Activated T-cell treated with anti-CD3 and anti-CD28 coated beads, Interleukin-2, amount 50 U/mL, for 4 hours (primary cell): ENCODE measurements around the gene GRK6. TPM values are rescaled to one million over a fixed set of nuclear protein-coding genes. Genes with fewer than 3 reads are reported as not detected.
"Not testable (repeated sequence)": the region's sequence is repeated elsewhere in the genome, so short reads cannot be mapped to it uniquely, and the experiment has no call there.

Experiments
- ATAC-seq, 2 donors: fragments of 200-7000 bp; cut with Tn5 transposase; one replicate each; pipeline ENCODE4 v1.10.0; 2021
- DNase-seq: peaks from one replicate; pipeline ENCODE4 v3.0.0-alpha.2; 2020
- H3K27me3 Mint-ChIP-seq: one replicate; pipeline ENCODE4 v1.8.0; 2021; ENCODE audit warnings: low read depth, mixed read lengths
- H3K36me3 Mint-ChIP-seq: one replicate; pipeline ENCODE4 v1.8.0; 2022; ENCODE audit warnings: mixed read lengths; ENCODE audit not compliant: insufficient read depth
- H3K4me1 Mint-ChIP-seq: one replicate; pipeline ENCODE4 v1.8.0; 2021; ENCODE audit warnings: low read depth, mixed read lengths
- H3K4me3 Mint-ChIP-seq: one replicate; pipeline ENCODE4 v1.8.0; 2021; ENCODE audit warnings: mild to moderate bottlenecking, moderate library complexity, mixed read lengths
- H3K9me3 Mint-ChIP-seq: one replicate; pipeline ENCODE4 v1.8.0; 2021; ENCODE audit warnings: mixed read lengths
- total RNA-seq, 3 donors: library from RNA; stranded (reverse); gene quantifications; one replicate each; pipeline ENCODE4 v1.2.1, GENCODE V29; 2021

GRK6 gene
- total RNA-seq, 3 donors from 2014 or later = 140 to 163 (median 158) TPM

DNA sequence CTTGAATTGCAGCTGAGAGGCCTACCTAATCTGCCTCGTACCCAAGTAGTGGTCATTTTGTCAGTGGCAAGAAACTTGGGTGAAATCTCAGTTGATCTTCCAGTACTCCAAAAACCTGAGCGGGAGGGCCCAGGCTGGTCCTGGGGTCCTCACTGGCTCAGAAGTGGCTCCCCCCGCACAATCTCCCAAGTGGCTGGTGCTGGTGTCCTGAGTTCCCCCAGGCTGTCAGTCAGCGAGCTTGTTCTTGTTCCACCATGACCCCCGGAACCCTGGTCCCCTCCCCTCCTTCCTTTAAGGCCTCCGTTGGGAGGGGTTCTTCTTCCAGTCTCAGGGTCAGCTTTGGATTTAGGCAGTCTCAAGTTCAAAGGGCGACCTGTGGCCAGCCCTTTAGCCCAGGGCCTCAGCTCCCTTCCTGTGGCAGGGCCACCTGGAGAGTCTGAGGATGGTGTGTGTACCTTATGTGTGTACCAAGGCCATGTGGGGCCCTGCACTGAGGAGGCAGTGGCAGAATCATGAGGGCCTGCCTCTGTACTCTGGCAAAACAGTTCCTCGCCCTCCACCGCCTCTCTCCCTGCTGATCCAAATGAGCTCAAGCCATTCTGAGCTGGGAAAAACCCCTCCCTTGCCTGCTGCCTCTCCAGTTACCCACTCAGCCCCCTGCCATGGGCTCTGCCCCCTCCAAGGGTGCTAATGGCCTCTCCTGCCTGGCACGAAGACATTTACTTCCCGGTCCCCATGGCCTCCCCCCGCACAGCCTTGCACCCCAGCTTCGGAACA is 51.4 kb downstream of the GRK6 start:
- Mint-ChIP-seq H3K9me3 (no peaks in the 10 kb centered on the region), H3K27me3 (peaks cover 5% of the 10 kb centered on the region), H3K4me3 (no peak overlapping the region), H3K36me3 (no peaks in the 10 kb centered on the region), H3K4me1 (peaks cover 32% of the 10 kb centered on the region)
- DNase-seq = no peak
- ATAC-seq = no peak

DNA sequence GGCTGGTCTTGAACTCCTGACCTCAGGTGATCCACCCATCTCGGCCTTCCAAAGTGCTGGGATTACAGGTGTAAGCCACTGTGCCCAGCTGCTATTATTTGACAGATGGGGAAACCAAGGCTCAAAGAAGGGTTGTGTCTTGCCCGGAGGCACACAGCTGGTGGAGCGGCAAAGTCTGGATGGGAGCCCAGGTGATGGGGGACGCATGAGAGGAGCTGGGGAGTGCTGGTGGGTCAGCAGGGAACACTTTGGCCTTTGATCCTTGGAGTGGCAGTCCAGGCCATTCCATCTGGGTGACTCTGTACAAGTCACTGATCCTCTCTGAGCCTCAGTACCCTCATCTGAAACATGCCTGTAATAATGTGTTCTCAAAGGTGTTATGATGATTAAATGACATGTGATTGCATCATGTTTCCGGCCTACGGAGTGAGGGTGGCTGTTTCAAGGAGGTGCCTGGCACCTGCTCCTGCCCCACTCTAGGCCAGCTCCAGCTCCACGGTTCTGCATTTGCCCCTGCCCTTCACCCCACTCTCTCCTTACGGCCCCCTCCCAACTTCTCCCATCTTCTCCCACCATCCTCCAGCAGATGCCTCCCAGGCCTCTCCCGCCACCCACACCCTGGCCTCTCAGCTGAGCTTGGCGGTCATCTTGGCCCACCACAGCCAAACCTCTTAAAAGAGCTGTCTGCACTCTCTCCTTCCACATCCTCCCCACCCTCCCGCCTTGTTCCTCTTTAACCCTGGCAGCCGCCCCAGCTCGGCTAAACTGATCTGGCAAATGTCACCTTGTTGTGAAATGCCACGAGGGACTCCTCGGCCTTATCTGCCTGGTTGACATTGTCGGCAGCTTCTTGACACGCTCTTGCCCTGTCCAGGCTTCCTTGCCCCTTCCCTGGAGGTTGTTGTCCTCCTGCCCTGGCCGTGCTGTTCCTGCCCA is 52.5 kb downstream of the GRK6 start:
- Mint-ChIP-seq H3K27me3 (peaks cover 3% of the 10 kb centered on the region), H3K4me3 (no peak overlapping the region), H3K9me3 (no peaks in the 10 kb centered on the region)

GRCh38 chr5:177479774-177480173 is 53.3 kb downstream of the GRK6 start:
- Mint-ChIP-seq H3K4me1 (peaks cover 27% of the 10 kb centered on the region), H3K27me3 (no peaks in the 10 kb centered on the region), H3K36me3 (no peaks in the 10 kb centered on the region), H3K9me3 (no peaks in the 10 kb centered on the region), H3K4me3 (no peak overlapping the region)
- no peak for DNase-seq
- ATAC-seq = no peak

More for the DNA sequence above, 52.5 kb downstream of the GRK6 start:
- peak; percentile 38 for DNase-seq
- peaks cover 30% of the 10 kb centered on the region for H3K4me1 Mint-ChIP-seq
- ATAC-seq = peak; percentile 73 to 80
- H3K36me3 Mint-ChIP-seq = no peaks in the 10 kb centered on the region

DNA sequence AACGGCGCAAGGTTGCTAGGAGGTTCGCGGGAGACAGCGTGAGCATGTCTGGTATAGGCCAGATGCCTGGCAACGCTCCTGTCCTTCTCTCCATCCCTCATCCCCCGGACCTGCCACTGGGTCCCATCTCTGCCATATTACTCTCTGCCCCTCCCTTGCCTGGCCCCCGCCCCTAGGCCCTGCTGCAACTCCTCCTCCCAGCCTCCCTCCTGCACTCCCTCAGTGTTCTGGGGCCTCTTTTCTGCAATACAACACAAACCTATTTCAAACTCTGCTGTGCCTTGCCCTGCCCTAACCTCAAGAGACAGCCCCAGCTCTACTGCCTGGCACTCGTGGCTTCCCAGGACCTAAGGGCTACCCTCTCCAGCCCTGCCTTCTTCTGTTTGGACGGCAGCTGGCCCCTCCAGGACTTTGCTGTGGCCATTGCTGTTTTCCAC is 55.9 kb downstream of the GRK6 start:
- H3K9me3 Mint-ChIP-seq = no peaks in the 10 kb centered on the region
- no peak overlapping the region for H3K4me3 Mint-ChIP-seq
- DNase-seq (no peak), ATAC-seq (no peak)
- no peaks in the 10 kb centered on the region for H3K36me3 Mint-ChIP-seq
- peaks cover 14% of the 10 kb centered on the region for H3K4me1 Mint-ChIP-seq
- no peaks in the 10 kb centered on the region for H3K27me3 Mint-ChIP-seq

GRCh38 chr5:177483042-177483441 is 56.6 kb downstream of the GRK6 start:
- H3K4me3 Mint-ChIP-seq = no peak overlapping the region
- no peak for ATAC-seq
- peaks cover 14% of the 10 kb centered on the region for H3K4me1 Mint-ChIP-seq
- H3K9me3 Mint-ChIP-seq = no peaks in the 10 kb centered on the region
- no peaks in the 10 kb centered on the region for H3K36me3 Mint-ChIP-seq
- no peak for DNase-seq
- H3K27me3 Mint-ChIP-seq = no peaks in the 10 kb centered on the region

DNA sequence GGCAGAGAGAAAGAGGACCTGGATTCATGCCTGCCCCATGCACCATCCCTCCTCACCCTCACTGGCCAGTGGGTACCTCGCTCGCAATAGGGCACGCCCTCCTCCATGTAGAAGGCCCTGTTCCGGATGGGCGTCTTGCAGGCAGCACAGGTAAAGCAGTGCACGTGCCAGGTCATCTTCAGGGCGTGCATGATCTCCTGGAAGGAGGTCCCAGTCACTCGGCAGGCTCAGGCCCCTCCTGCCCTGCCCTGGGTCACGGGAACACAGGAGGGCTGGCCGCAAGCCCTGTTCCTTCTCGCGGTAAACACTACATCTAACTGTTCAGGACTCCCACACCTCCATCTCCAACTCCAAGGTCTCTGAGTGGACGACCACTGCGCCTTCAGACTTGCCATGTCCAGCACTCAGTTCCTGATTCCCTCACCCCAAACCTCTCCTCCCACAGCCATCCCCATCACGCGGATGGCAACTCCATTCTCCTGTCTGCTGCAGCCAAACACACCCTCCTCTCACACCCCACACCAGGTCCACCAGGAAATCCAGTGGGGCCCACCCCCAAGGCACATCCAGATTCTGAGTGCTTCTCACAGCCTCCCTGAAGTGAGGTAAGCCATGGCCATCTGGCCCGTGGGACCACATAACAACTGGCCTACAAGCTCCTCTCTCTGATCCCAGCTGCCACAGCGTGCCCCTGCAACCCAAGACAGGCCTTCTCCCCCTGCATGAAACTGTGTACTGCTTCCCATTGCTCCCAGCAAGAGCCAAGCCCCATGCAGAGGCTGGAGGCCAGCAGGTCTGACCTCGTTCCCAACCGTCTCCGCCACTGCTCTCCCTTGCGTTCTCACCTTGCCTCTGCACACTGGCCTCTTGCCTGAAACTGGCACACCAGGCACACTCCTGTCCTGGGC is 57.8 kb downstream of the GRK6 start:
- DNase-seq = no peak
- Mint-ChIP-seq H3K27me3 (no peaks in the 10 kb centered on the region), H3K36me3 (peaks cover 1% of the 10 kb centered on the region), H3K9me3 (no peaks in the 10 kb centered on the region), H3K4me3 (no peak overlapping the region), H3K4me1 (peaks cover 6% of the 10 kb centered on the region)
- ATAC-seq = no peak

DNA sequence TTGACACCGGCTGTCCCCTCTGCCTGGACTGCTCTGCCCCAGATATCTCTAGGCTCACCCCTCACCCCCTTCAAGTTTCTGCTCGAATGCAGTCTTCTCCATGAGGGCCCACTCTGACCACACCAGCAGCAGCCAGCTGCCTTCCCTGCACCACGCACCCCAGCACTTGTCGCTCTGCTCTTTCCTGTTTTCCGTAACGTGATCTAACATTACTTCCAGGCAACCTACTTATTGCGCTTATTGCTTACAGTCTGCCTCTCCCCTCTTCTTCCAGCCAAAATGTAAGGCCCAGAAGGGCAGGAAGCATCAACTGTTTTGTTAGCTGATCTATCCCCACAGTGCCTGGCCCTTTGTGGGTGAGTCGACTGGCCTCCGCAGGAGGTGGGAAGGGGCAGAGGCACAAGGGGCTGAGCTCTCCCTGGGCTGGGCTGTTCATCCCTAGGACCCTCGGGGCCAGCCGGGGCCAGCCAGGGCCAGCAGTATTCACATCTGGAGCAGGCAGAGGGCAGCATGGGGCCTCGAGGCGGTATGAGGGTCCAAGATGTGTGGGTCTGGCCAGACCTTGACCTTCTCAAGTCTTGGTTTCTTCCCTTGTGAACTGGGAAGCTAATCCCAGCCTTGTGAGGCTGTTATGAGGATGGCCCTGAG is 58.5 kb downstream of the GRK6 start:
- ATAC-seq = no peak
- Mint-ChIP-seq H3K9me3 (no peaks in the 10 kb centered on the region), H3K36me3 (peaks cover 1% of the 10 kb centered on the region), H3K27me3 (no peaks in the 10 kb centered on the region), H3K4me1 (peaks cover under 1% of the 10 kb centered on the region), H3K4me3 (no peak overlapping the region)
- DNase-seq = no peak

DNA sequence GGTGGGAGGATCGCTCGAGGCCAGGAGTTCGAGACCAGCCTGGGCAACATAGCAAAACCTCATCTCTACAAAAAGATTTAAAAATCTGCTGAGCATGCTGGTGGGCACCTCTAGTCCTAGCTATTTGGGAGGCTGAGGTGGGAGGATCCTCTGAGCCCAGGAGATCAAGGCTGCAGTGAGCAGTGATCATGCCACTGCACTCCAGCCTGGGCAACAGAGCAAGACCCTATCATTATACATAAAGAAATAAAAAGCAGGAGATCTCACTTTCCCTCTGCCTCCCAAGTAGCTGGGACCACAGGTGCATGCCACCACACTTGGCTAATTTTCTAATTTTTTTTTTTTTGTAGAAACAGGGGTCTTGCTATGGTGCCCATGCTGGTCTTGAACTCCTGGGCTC is 59.3 kb downstream of the GRK6 start:
- H3K36me3 Mint-ChIP-seq, H3K4me1 Mint-ChIP-seq, ATAC-seq, DNase-seq, H3K27me3 Mint-ChIP-seq, H3K9me3 Mint-ChIP-seq, H3K4me3 Mint-ChIP-seq: not testable (repeated sequence)

GRCh38 chr5:177486256-177486655 is 59.8 kb downstream of the GRK6 start:
- no peak overlapping the region for H3K4me3 Mint-ChIP-seq
- H3K27me3 Mint-ChIP-seq = no peaks in the 10 kb centered on the region

GRCh38 chr5:177487144-177487543 is 60.7 kb downstream of the GRK6 start:
- Mint-ChIP-seq H3K36me3 (peaks cover 1% of the 10 kb centered on the region), H3K27me3 (no peaks in the 10 kb centered on the region), H3K4me3 (no peak overlapping the region), H3K9me3 (no peaks in the 10 kb centered on the region), H3K4me1 (no peaks in the 10 kb centered on the region)
- no peak for DNase-seq
- no peak for ATAC-seq

More at GRCh38 chr5:177486256-177486655, 59.8 kb downstream of the GRK6 start:
- H3K9me3 Mint-ChIP-seq = no peaks in the 10 kb centered on the region
- peaks cover 1% of the 10 kb centered on the region for H3K36me3 Mint-ChIP-seq
- DNase-seq (no peak), ATAC-seq (no peak)
- no peaks in the 10 kb centered on the region for H3K4me1 Mint-ChIP-seq

GRCh38 chr5:177487975-177488374 is 61.5 kb downstream of the GRK6 start:
- ATAC-seq = no peak
- no peaks in the 10 kb centered on the region for H3K27me3 Mint-ChIP-seq

DNA sequence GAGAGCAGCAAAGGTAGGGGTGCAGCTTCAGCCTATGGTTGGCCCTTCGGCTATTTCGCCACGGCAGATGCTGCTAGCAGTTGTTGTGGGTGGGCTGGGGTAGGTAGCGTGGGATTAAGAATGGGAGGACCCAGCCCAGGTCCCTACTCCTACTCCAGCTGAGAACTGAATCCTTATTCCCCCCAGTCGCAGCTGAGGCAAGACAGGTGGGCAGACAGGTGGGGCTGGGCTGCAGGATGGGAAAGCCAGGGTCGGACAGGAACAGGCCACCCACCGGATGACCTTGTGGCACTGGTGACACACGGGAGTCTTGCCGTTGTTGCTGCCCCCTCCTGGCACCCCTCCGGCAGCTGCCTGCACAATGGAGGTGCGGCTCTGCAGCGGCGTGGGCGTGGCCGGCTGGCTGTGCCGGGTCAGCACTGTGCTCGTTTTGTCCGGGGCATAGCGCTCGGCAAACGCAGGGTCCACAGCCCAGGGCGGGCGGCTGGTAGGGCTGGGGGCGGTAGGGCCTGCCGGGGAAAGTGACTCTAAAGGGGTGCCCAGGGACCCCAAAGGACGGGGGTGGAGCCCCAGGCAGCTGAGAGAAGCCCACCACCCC is 62.7 kb downstream of the GRK6 start:
- ATAC-seq = no peak
- no peaks in the 10 kb centered on the region for H3K27me3 Mint-ChIP-seq
- H3K4me1 Mint-ChIP-seq = peaks cover 4% of the 10 kb centered on the region

More at GRCh38 chr5:177487975-177488374, 61.5 kb downstream of the GRK6 start:
- no peak overlapping the region for H3K4me3 Mint-ChIP-seq
- DNase-seq = no peak
- H3K36me3 Mint-ChIP-seq = peaks cover 4% of the 10 kb centered on the region
- H3K9me3 Mint-ChIP-seq = no peaks in the 10 kb centered on the region
- no peaks in the 10 kb centered on the region for H3K4me1 Mint-ChIP-seq

DNA sequence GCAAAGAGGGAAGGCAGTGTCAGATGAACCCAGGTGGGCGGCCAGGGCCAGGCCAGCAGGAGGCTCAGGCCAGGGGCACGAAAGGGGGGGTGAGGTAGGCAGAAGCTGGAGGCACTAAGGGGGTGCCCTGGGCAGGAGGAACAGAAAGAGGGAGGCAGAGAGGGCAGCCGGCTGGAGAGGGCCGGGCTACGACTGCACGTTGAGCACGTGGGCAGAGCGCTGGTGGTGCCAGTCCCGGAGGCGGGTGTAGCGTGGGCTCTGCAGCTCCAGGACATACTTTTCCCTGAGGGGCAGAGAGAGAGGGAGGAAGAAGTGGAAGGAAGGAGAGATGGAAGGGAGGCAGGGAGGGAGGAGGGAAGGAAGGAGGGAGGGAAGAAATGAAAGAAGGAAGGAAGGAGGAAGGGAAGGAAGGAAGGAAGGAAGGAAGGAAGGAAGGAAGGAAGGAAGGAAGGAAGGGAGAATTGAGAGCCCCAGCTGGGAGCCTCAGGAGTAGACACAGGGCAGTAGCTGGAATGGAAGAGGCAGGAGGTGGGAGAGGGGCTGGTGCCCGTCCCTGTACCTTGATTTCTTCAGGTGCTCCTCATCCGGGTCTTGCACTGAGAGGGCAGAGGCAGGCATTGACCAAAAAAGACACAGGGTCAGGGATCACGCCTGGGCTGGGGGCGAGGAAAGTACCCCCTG is 64.0 kb downstream of the GRK6 start:
- DNase-seq = no peak
- Mint-ChIP-seq H3K4me1 (peaks cover 7% of the 10 kb centered on the region), H3K4me3 (no peak overlapping the region), H3K9me3 (no peaks in the 10 kb centered on the region), H3K36me3 (peaks cover 6% of the 10 kb centered on the region), H3K27me3 (no peaks in the 10 kb centered on the region)
- no peak for ATAC-seq

More for the DNA sequence above, 62.7 kb downstream of the GRK6 start:
- DNase-seq = no peak
- Mint-ChIP-seq H3K9me3 (no peaks in the 10 kb centered on the region), H3K36me3 (peaks cover 6% of the 10 kb centered on the region), H3K4me3 (no peak overlapping the region)
